Ascending aorta (tissue), 2 donors: ENCODE data around the gene UBASH3A. TPM values are rescaled to one million over a fixed set of nuclear protein-coding genes. Genes with fewer than 3 reads are reported as not detected.

Source experiments
- DNase-seq, 2 donors: peaks; one replicate each; pipeline ENCODE4 v3.0.0-alpha.2; 2019; ENCODE audit warnings: low spot score in 2 of 2
- H3K27ac ChIP-seq, 2 donors: fragments of 200-600 bp; sonication (generic); one replicate each; pipeline ENCODE4 v1.5.1; 2016 to 2017; ENCODE audit warnings: mild to moderate bottlenecking in 1 of 2
- H3K27me3 ChIP-seq: fragments of 200-600 bp; sonication (generic); one replicate; pipeline ENCODE4 v1.5.1; 2017
- H3K36me3 ChIP-seq, 2 donors: fragments of 200-600 bp; sonication (generic); one replicate each; pipeline ENCODE4 v1.5.1; 2016
- H3K4me1 ChIP-seq, 2 donors: fragments of 200-600 bp; sonication (generic); one replicate each; pipeline ENCODE4 v1.5.1; 2016 to 2017; ENCODE audit warnings: mild to moderate bottlenecking in 1 of 2
- H3K4me3 ChIP-seq, 2 donors: fragments of 200-600 bp; sonication (generic); one replicate each; pipeline ENCODE4 v1.5.1; 2016 to 2017; ENCODE audit warnings: mild to moderate bottlenecking in 1 of 2
- H3K9me3 ChIP-seq, 2 donors: fragments of 200-600 bp; sonication (generic); one replicate each; pipeline ENCODE4 v1.5.1; 2016
- intact Hi-C: fragments of 100-400 bp; cut with DNase I; formaldehyde crosslinking; loops from one replicate; pipeline ENCODE4 v1.15.1; 2023
- total RNA-seq: library from RNA; depleted of rRNA; stranded (reverse); fragments of >200 nt; gene quantifications from one replicate; pipeline ENCODE4 v1.1.0, GENCODE V29; 2016
- TF ChIP-seq, protein P1 (sequence below), 3 experiments: fragments of 200-600 bp in 2 of 3; fragments of 450-650 bp in 1 of 3; sonication (generic) in 2 of 3; IDR thresholded peaks; one replicate each; pipeline ENCODE4 v1.5.1; 2016 to 2019; ENCODE audit warnings: antibody characterized with exemption in 3 of 3, mild to moderate bottlenecking in 1 of 3, moderate library complexity in 1 of 3

The UBASH3A gene
- total RNA-seq, 1 donor from 2014 or later: 0.75 TPM

- H3K4me3 ChIP-seq: no peak overlapping the region
- H3K36me3 ChIP-seq: no peaks in the 10 kb centered on the region
- no peaks in the 10 kb centered on the region for H3K4me1 ChIP-seq
- H3K27me3 ChIP-seq: no peaks in the 10 kb centered on the region
- H3K27ac ChIP-seq: no peak overlapping the region
- intact Hi-C loops: no loop called here
- TF ChIP-seq, protein P1, sequence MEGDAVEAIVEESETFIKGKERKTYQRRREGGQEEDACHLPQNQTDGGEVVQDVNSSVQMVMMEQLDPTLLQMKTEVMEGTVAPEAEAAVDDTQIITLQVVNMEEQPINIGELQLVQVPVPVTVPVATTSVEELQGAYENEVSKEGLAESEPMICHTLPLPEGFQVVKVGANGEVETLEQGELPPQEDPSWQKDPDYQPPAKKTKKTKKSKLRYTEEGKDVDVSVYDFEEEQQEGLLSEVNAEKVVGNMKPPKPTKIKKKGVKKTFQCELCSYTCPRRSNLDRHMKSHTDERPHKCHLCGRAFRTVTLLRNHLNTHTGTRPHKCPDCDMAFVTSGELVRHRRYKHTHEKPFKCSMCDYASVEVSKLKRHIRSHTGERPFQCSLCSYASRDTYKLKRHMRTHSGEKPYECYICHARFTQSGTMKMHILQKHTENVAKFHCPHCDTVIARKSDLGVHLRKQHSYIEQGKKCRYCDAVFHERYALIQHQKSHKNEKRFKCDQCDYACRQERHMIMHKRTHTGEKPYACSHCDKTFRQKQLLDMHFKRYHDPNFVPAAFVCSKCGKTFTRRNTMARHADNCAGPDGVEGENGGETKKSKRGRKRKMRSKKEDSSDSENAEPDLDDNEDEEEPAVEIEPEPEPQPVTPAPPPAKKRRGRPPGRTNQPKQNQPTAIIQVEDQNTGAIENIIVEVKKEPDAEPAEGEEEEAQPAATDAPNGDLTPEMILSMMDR (IDR thresholded peaks at IDR 0.05): no peak
- DNase-seq: no peak
- H3K9me3 ChIP-seq: no peaks in the 10 kb centered on the region
Observed at GRCh38 chr21:42388740-42389448, 14.8 kb upstream of the UBASH3A start.

DNA sequence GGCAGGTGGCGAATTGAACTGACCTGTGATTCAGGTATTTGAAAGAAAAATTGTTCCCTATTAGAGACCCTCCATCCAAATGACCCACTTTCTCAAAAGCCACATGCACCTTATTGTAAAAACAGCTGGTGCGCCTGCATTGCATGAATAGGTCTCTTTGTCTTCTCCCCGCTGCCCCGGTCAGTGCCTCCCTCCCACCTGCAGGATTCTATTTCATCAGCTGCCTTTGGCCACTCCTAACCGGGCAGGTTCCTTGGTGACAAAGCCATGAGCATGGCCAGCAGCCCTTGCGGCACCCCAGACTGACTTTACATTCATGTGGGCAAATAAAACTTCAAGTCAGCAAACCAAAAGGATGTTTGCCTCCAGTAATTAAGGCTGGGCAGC is 14.3 kb upstream of the UBASH3A start:
- no peaks in the 10 kb centered on the region for H3K4me1 ChIP-seq
- H3K27me3 ChIP-seq: no peaks in the 10 kb centered on the region
- TF ChIP-seq, protein P1 (IDR thresholded peaks at IDR 0.05): no peak
- H3K36me3 ChIP-seq: no peaks in the 10 kb centered on the region
- H3K4me3 ChIP-seq: no peak overlapping the region
- intact Hi-C loops: no loop called here
- no peak overlapping the region for H3K27ac ChIP-seq
- H3K9me3 ChIP-seq: no peaks in the 10 kb centered on the region
- DNase-seq: no peak

DNA sequence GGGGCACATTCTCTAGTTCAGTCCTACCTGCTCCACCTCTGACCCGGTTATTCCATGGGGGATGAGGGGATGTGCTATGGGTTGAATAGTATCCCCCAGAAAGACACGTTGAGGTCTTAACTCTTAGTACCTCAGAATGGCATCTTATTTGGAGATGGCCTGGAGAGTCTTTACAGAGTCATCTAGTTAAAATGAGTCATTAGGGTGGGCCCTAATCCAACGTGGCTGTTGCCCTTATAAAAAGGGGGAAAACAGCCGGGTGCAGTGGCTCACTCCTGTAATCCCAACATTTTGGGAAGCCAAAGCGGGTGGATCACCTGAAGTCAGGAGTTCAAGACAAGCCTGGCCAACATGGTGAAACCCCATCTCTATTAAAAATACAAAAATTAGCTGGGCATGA is 13.5 kb upstream of the UBASH3A start:
- no peak for DNase-seq
- Histone ChIP-seq H3K27me3 (no peaks in the 10 kb centered on the region), H3K27ac (no peak overlapping the region), H3K9me3 (no peaks in the 10 kb centered on the region), H3K36me3 (no peaks in the 10 kb centered on the region), H3K4me1 (no peaks in the 10 kb centered on the region), H3K4me3 (no peak overlapping the region)
- TF ChIP-seq, protein P1 (IDR thresholded peaks at IDR 0.05): no peak
- intact Hi-C loops: no loop called here

- intact Hi-C loops: no loop called here
- Histone ChIP-seq H3K9me3 (no peaks in the 10 kb centered on the region), H3K4me3 (no peak overlapping the region), H3K27ac (no peak overlapping the region), H3K27me3 (no peaks in the 10 kb centered on the region), H3K4me1 (no peaks in the 10 kb centered on the region), H3K36me3 (no peaks in the 10 kb centered on the region)
- no peak for DNase-seq
- TF ChIP-seq, protein P1 (IDR thresholded peaks at IDR 0.05): no peak
Observed at GRCh38 chr21:42390696-42391095, 13.0 kb upstream of the UBASH3A start.

DNA sequence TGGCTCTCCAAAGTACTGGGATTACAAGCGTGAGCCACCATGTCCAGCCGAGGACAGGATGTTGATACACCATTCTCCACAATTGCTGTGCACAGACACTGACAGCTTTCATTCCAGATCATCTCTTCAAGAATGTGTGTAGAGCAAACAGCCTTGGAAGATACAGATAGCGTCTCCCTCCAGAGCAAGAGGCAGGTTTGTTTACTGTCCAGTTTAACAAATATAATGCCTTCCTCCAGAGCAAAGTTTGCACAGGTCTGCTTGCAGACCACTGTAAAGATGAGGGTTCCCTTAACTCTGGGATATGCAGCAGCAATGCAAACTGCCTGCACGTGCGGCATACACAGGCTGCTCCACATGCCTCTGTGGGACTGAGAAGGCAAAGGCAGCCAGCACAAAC is 12.4 kb upstream of the UBASH3A start:
- no peak for DNase-seq
- TF ChIP-seq, protein P1 (IDR thresholded peaks at IDR 0.05): no peak
- intact Hi-C loops: no loop called here
- Histone ChIP-seq H3K4me1 (no peaks in the 10 kb centered on the region), H3K27ac (no peak overlapping the region), H3K4me3 (no peak overlapping the region), H3K9me3 (no peaks in the 10 kb centered on the region), H3K27me3 (no peaks in the 10 kb centered on the region), H3K36me3 (no peaks in the 10 kb centered on the region)
